ENCODE data around the gene KCNJ18.

- TF ChIP-seq, protein P1, sequence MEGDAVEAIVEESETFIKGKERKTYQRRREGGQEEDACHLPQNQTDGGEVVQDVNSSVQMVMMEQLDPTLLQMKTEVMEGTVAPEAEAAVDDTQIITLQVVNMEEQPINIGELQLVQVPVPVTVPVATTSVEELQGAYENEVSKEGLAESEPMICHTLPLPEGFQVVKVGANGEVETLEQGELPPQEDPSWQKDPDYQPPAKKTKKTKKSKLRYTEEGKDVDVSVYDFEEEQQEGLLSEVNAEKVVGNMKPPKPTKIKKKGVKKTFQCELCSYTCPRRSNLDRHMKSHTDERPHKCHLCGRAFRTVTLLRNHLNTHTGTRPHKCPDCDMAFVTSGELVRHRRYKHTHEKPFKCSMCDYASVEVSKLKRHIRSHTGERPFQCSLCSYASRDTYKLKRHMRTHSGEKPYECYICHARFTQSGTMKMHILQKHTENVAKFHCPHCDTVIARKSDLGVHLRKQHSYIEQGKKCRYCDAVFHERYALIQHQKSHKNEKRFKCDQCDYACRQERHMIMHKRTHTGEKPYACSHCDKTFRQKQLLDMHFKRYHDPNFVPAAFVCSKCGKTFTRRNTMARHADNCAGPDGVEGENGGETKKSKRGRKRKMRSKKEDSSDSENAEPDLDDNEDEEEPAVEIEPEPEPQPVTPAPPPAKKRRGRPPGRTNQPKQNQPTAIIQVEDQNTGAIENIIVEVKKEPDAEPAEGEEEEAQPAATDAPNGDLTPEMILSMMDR (conservative IDR thresholded peaks at IDR 0.05; ENCODE audit: low read length), result no peak
- no peak for TF ChIP-seq EZH2phosphoT487 (IDR thresholded peaks at IDR 0.05; ENCODE audit: borderline replicate concordance, low read depth, low read length)
Observed at GRCh38 chr17:21689604-21690003, 2.7 kb upstream of the KCNJ18 start.

Measured in OCI-LY7 (cell line).